Measurements from ENCODE around the gene BOK.
"Not testable (repeated sequence)": the region's sequence is repeated elsewhere in the genome, so short reads cannot be mapped to it uniquely, and the experiment has no call there.

BOK gene

DNA sequence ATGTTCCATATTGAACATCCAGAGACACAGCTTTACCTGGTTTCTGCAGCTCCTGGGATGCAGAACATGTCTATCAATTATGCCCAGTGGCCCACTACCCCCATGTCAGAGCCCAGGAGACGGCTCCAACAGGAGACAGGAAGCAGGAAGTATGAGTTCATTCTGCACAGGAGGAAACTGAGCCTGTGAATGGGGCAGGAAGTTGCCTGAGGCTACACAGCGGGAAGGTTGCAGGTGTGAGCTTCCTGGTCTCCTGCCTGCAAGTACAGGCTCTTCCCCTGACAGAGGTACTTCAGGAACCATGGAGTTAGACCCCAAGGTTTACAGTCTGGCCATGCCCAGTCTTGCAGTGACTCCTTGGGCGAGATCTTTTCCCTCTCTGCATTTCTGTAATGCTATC, 2.8 kb upstream of the BOK start:
- DNase-seq (ENCODE audit: low read depth in 1 of 2, low spot score in 1 of 2) = no peak

DNA sequence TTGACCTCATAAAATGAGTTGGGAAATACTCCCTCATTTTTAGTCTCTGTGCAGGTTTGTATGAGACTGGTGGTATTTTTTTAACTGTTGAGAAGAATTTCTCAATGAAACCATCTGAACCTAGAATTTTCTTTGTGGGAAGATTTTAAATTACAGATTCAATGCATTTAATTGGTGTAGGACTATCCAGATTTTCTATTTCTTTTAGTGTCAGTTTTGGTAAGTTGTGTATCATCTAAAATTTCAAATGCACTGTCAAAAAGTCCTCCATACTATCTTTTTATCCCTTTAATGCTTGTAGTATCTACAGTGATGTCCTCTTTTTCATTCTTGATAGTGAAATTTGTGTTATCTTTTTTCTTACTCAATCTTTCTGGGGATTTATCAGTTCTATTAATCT, 1.8 kb upstream of the BOK start:
- DNase-seq (ENCODE audit: low read depth in 1 of 2, low spot score in 1 of 2) = no peak

DNA sequence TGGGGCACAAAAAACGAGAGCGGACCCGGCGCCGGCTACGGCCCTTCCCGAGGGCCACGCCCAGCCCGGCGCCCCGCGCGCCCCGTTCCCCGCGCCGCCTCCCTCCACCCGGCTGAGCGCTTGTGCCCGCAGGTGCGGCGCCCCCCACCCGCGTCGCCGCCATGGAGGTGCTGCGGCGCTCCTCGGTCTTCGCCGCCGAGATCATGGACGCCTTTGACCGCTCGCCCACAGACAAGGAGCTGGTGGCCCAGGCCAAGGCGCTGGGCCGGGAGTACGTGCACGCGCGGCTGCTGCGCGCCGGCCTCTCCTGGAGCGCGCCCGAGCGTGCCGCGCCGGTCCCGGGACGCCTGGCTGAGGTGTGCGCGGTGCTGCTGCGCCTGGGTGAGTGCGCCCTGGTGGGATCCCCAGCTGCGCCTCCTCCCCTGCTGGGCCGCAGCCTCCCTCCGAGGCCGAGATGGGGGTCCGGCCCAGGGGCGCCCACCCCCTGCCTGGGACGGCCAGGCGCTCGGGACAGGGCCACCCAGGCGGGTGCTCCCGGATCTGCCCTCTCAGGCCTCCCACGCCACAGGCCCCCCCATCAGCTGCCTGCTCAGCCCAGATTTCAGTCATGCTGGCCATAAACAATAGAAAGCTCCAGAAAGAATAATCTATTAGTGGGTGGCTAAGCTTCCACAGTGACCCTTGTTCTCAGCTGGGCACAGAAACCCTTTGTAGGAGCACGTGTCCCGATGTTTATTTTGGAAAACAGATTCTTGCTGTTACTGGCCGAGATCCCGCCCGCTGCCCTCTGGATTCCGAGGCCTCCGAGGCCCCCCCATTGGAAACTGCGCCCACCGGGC, 997 bp downstream of the BOK start:
- DNase-seq (ENCODE audit: low read depth in 1 of 2, low spot score in 1 of 2) = no peak

DNA sequence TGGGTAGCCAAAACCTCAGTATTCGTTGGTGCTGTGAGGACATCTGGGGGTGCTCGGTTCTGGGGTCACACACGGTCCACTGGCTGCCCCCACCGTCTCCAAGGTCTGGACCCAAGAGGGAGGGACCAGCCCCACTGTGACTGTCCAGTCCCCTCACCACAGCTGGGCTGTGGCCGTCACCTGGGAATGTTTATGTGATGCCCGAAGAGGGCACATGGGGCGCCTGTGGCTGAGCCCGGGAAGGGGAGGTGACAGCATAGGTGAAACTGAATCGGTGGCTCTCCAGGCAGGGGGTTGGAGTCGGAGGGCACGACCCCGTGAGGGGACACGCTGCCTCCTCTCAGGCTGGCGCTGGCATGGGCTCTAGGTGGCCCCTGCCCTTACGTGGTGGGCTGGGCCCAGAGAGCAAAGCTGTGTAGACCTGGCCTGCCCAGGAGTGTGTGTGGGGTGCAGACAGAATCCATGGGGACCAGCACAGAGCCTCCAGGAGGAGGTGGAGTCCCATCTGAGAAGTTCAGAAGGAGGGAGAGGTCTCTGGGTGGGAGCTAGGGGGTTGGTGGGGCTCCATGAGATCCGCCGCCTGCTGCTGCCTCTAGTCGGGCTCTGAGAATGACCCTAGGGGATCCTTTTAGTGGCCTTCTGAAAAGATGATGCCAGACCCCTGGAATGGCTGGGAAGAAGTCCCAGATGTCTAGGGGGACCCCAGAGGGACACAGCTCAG, 1.8 kb downstream of the BOK start:
- DNase-seq (ENCODE audit: low read depth in 1 of 2, low spot score in 1 of 2) = no peak

DNA sequence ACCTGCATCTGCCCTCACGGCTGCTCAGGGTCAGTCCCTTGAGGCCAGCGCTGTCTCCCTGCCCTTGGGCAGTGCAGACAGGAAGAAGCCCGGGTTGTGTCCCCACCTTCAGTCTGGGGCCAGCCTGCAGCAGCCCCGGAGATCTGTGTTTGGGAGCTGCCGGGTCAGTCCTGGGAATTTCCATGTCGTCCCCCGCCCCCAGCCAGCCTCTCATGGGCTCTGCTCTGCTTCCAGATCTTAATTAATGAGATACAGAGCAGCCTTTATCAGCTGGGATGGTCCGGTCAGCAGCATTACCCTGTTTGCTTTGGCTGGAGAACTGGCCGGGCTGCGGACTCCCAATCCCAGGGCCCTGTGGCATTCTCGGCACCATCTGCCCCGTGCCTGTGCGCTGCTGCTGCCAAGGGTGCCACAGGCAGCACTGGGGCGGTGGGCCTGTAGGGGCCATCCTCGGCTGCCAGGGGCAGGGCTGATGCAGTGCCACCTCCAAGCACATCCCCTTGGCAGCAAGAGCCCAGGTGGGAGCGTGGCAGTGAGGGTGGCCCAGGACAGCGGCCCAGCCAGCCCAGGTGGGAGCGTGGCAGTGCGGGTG, 2.4 kb downstream of the BOK start:
- no peak for DNase-seq (ENCODE audit: low read depth in 1 of 2, low spot score in 1 of 2)

DNA sequence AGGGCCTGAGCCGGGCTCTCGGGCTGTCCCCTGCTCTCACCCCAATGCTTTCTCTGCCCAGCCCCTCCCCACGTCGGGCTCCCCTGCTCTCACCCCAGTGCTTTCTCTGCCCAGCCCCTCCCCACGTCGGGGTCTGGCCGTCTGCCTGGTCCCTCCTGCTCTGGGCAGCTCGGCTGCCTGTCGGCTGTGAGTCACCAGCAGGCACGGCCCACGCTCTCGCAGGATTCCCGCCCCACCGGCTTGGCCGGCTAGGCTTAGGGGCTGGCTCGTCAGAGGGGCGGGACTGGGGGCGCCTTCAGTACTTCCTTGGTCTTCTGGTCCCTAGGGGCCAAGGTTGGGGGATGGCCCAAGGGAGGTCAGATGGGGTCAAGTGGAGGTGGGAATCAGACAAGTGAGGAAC, 3.3 kb downstream of the BOK start:
- DNase-seq (ENCODE audit: low read depth in 1 of 2, low spot score in 1 of 2) = no peak

DNA sequence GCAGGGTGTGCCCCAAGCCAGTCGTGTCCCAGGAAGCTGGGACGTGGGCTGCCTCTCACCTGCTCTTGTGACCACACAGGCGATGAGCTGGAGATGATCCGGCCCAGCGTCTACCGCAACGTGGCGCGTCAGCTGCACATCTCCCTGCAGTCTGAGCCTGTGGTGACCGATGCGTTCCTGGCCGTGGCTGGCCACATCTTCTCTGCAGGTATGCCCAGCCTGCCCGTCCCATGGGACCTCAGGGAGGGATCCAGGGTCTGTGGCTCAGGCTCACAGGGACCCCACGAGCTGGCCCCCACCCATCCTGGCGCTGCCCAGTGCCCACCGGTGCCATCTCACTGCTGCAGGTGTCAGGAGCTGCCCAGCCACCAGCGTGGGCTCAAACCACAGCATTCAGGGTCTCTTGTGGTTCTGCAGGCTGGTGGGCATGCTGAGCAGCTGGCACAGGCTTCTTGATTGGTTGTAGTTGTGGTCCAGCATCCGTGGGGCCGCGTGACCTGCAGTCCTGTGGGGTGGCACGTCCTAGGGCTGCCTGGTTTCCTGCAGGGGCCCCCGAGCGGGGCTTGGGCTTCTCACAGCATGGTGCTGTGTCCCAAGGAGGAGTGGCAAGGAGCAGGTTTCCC, 3.8 kb downstream of the BOK start:
- no peak for DNase-seq (ENCODE audit: low read depth in 1 of 2, low spot score in 1 of 2)

DNA sequence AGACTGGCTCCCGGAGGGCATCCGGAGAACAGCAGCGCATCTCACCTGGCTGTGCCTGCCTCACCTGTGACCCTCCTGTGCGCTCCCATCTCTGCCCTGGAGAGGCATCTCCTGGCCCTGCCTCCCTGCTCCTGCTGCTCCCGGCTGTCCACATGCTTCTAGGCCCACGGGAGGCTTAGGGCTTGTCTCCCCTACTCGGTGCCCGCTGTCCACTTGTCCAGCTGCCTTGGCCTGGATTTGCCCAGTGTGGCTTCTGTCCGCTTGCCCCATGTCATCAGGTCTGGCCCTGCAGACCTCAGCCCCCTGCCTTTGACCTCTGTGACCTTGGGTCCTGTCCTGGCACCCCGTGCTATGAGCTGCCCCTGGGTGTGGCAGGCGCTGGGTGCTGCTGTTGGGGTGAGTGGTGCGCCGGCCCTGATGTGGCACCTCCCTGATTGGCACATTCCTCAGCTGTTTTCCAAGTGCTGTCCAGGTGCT, 4.5 kb downstream of the BOK start:
- DNase-seq (ENCODE audit: low read depth in 1 of 2, low spot score in 1 of 2) = no peak

DNA sequence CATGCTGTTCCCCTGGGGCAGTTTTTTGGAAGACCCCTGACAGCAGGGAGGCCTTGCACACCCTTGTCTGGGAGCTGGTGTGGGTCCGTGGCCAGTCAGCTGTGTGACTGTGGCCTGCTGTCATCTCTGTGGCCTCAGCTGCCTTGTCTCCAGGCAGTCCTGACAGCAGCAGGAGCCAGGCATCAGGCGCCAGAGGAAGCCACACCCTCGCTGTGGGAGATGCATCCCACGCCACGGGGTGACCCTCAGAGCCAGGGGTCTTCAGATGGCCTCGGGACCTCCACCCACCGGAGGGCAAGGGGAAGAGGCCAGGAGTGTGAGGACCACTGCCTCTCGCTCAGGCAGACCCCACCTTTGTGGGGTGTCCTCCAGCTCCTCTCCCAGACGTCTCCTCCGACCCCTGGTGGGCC, 5.0 kb downstream of the BOK start:
- DNase-seq (ENCODE audit: low read depth in 1 of 2, low spot score in 1 of 2) = no peak

DNA sequence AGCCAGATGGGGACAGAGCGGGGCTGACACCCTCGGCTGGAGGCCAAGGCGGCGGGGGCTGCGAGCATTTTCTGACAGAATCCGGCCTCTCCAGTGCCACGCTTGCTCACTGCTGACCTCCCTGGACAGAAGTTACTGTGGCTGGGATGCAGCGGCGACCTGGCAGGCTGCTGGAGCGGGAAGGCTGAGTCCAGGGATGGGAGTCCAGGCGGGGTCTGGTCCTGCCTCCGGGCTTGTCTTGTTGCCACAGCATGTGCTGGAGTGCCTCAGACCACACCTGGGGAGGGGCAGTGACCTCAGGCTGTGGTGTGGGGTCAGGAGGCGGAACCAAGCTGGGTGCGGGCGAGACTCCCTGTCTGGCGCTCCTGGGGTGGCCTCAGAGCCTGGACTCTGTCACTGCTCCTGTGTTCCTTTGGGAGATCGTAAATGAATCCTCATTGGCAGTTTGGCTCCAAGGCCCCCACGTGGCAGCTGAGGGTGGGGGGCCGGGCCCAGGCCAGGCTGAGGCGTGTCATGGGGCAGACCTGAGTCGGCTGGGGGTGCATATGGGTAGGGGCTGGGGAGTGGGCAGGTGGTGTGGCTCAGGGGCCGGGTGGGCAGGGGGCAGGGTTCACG, 5.5 kb downstream of the BOK start:
- no peak for DNase-seq (ENCODE audit: low read depth in 1 of 2, low spot score in 1 of 2)

DNA sequence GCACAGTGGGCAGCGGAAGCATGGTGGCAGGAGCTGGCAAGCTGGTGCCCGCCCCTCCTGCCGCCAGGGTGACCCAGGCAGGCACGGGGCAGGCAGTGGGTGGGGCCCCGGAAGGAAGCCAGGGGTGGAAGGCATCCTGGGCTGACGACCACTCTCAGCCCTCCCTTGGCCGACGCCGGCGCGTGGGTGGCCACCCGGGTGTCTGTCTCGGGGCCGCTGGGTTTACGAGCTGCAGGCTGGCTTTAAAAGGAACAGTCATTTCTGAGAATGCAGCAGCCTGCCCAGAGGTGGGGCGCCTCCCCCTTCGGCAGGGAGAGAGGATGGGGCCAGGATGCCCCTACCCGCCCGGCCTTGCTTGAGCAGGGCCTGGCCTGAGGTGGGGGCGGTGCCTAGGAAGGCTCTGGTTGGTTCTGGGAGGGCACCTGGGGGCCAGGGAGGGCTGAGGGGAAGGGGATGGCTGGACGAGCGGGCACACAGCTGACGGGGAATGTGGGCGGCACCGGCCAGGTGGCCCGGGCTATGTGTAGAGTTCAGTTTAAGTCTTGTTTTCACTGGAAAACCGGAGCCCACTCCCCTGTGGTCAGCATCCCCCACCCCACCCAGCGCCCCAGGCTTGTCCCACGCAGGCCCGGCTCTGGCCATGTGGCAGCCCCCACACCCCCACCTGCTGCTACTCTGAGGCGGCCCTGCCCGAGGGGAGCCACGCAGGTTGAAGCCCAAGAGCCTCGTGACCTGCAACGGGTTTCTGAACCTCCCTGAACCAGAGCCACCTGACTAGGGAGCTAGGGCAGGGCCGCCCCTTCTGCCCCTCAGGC, 6.3 kb downstream of the BOK start:
- DNase-seq (ENCODE audit: low read depth in 1 of 2, low spot score in 1 of 2) = no peak

DNA sequence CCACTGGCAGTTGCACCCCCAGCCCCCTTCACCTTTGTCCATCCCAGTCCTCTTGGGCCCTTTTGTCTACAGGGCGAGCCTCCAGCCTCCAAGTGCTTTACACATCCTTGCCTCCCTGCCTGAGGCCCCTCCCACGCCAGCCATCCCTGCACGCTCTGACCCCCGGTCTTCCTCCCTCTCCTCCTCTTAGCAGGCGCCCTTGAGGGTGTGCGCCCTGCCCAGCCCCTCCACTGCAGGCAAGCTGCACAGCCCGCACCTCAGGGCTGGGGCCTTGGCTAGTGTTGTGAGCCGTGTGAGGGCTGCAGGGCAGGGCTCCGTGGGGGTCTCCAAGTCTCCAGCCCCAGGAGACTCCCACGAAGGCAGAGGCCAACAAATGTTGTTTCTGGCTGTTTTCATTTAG, 6.9 kb downstream of the BOK start:
- DNase-seq (ENCODE audit: low read depth in 1 of 2, low spot score in 1 of 2) = no peak

DNA sequence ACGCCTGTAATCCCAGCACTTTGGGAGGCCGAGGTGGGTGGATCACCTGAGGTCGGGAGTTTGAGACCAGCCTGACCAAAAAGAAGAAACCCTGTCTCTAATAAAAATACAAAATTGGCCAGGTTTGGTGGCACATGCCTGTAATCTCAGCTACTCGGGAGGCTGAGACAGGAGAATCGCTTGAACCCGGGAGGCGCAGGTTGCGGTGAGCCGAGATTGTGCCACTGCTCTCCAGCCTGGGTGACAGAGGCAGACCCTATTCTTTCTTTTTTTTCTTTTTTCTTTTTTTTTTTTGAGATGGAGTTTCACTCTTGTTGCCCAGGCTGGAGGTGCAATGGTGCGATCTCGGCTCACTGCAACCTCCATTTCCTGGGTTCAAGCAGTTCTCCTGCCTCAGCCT, 7.5 kb downstream of the BOK start:
- not testable (repeated sequence) for DNase-seq (ENCODE audit: low read depth in 1 of 2, low spot score in 1 of 2)

DNA sequence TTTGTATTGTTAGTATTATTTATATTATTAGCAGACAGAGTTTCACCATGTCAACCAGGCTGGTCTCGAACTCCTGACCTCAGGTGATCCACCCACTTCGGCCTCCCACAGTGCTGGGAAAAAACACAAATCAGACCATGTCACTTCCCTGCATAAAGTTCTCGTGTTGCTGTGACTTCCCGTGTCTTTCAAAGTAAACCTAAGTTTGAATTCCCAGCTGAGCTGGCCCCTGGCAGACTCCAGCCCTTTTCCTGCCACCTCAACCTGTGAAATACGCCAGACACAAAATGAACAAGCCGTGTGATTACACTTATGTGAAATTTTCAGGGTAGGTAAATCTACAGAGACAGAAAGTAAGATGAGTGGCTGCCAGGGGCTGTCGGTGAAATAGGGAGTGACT, 7.9 kb downstream of the BOK start:
- no peak for DNase-seq (ENCODE audit: low read depth in 1 of 2, low spot score in 1 of 2)

DNA sequence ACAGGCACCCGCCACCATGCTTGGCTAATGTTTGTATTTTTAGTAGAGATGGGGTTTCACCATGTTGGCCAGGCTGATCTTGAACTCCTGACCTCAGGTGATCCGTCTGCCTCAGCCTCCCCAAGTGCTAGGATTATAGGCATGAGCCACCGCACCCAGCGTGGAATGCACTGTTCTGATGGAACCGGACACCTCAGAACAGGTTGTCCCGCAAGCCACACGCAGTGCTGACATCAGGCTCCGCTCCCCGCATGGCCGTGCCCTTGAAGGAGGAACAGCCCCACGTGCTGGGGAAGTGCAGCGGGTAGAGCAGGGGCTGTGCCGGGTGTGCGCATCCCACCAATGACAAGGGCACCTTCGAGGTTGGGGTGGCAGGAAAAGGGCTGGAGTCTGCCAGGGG, 8.7 kb downstream of the BOK start:
- not testable (repeated sequence) for DNase-seq (ENCODE audit: low read depth in 1 of 2, low spot score in 1 of 2)

DNA sequence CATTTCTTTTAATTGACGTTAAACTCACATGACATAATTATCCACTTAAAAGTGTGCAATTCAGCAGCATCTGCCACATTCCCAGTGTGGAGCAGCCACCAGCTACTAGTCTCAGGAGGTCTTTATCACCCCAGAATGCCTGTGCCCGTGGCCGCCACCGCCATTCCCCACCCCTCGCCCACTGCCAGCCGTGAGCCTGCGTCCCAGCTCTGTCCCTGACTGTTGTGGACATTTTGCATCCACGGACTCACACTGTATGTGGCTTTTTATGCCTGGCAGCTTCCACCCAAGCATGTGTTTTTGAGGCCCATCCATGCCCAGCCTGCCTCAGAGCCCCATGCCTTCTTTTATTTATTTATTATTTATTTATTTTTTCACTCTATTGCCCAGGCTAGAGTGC, 9.2 kb downstream of the BOK start:
- no peak for DNase-seq (ENCODE audit: low read depth in 1 of 2, low spot score in 1 of 2)

DNA sequence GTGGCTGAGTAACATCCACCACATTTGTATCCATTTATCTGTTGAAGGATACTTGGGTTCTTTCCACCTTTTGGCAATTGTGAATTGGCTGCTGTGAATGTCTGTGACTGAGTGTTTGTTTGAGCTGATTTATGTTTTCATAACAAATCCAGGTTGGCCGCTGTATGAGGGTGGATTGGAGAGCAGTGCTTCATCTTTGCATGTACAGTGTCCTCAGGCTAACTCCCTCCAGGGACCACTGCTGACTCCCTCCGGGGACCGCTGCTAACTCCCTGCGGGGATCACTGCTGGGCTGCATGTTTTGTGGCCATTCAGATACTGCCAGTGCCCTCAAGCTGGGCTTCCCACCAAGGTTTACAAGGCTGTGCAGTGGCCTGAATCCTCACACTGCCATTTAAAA, 10.2 kb downstream of the BOK start:
- no peak for DNase-seq (ENCODE audit: low read depth in 1 of 2, low spot score in 1 of 2)

DNA sequence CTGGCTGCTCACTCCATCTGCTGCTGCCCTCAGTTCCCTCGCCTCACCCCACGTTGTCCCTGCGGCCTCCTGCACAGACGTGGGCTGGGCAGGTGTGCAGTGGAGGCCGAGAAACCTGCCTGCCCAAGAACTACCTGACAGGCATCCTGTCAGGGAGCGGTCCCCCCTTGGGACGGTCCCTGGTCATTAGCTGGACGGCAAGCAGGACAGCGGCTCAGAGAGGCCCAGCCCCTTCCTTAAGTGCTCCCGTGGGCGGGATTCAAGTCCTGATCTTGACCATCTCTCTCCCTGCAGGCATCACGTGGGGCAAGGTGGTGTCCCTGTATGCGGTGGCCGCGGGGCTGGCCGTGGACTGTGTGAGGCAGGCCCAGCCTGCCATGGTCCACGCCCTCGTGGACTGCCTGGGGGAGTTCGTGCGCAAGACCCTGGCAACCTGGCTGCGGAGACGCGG, 11.3 kb downstream of the BOK start:
- DNase-seq (ENCODE audit: low read depth in 1 of 2, low spot score in 1 of 2) = no peak

DNA sequence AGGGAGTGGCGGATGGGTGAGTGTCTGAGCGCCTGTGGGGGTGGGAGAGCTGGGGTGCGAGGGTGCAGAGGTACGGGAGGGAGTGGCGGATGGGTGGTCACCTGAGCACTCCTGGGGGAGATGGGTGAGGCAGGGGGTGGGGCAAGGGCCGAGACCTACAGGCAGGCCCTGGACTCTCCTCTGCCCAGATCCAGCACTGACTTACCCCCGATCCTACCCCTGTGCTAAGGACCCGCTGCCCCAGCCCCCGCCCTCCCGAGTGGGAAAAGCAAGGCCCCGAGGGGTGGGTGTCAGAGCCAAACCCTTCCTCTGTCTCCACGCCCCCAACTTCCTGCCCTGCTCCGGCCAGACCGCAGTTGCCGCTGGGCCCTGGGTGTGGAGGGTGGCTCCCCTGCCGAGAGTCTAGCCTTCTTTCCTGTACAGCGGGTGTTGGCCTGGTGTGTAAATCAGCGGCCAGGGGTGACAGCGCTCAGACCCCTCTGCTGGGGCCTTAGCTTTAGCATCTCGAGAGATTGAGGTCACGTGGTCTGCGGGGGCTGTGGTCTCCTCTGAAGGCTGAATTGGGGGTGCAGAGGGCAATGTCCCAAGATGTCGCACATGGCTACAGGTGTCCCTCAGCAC, 12.5 kb downstream of the BOK start:
- DNase-seq (ENCODE audit: low read depth in 1 of 2, low spot score in 1 of 2) = no peak

All from activated T-helper 1 cell treated with anti-CD3 and anti-CD28 coated beads, Interleukin-2, amount 50 U/mL, for 16 hours (primary cell).